IPS DF 6.9 (cell line): ENCODE measurements around the gene TEX48.

Experiments
- DNase-seq: peaks from one replicate; pipeline ENCODE4 v3.0.0-alpha.2; 2013; ENCODE audit warnings: low read depth, low spot score
- H3K27ac ChIP-seq: one replicate; pipeline ENCODE4 v1.5.1; 2013; ENCODE audit warnings: low read length, control low read depth
- H3K27me3 ChIP-seq: 2 replicates; pipeline ENCODE4 v1.6.1; 2013; ENCODE audit warnings: mild to moderate bottlenecking, low read length; ENCODE audit not compliant: control insufficient read depth, insufficient read depth
- H3K36me3 ChIP-seq: 2 replicates; pipeline ENCODE4 v1.6.1; 2013; ENCODE audit warnings: low read length; ENCODE audit not compliant: control insufficient read depth, insufficient read depth
- H3K4me1 ChIP-seq: 2 replicates; pipeline ENCODE4 v1.6.1; 2013; ENCODE audit warnings: low read length; ENCODE audit not compliant: control insufficient read depth, insufficient read depth
- H3K4me3 ChIP-seq: 2 replicates; pipeline ENCODE4 v1.5.1; 2013; ENCODE audit warnings: mild to moderate bottlenecking, low read length
- H3K9me3 ChIP-seq: 2 replicates; pipeline ENCODE4 v1.6.1; 2013; ENCODE audit warnings: low read length, inconsistent platforms; ENCODE audit not compliant: control insufficient read depth, insufficient read depth
- WGBS: extraction: QIAGEN DNeasy Blood & Tissue Kit; methylation state at CpG from one replicate; pipeline ENCODE4 v1.1.7; 2013; ENCODE audit warnings: mixed read lengths, missing lambda C conversion rate; ENCODE audit not compliant: insufficient read length, insufficient coverage; 5-methylcytosine and 5-hydroxymethylcytosine counted together

The TEX48 gene

DNA sequence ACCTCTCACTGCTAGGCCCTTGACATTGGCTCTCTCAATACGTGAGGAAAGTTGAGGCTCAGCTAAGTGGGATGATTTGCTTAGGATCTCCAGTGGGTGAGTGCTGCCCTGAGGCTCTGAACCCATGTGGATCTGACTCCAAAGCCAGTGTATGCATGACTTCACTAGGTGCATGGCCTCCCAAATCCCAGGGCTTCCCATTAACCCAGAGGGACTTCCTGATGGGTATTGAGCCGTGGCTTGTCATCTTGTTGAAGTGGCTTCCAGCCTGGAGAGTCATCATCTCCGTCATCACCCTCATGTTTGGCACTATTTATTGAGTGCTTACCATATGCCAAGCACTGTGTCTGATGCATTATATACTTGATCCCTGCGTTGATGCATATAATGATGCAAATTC lies 37.3 kb upstream of the TEX48 start:
- no peak overlapping the region for H3K27ac ChIP-seq
- H3K4me1 ChIP-seq, result no peaks in the 10 kb centered on the region; the same call in 1 of the 2 replicates
- no peak overlapping the region for H3K4me3 ChIP-seq
- H3K36me3 ChIP-seq, result no peaks in the 10 kb centered on the region
- WGBS, result no CpG with 5 or more reads among the region's 4 CpGs
- DNase-seq, result no peak
- H3K27me3 ChIP-seq, result peaks cover 2% of the 10 kb centered on the region; the same call in 1 of the 2 replicates
- no peaks in the 10 kb centered on the region for H3K9me3 ChIP-seq

DNA sequence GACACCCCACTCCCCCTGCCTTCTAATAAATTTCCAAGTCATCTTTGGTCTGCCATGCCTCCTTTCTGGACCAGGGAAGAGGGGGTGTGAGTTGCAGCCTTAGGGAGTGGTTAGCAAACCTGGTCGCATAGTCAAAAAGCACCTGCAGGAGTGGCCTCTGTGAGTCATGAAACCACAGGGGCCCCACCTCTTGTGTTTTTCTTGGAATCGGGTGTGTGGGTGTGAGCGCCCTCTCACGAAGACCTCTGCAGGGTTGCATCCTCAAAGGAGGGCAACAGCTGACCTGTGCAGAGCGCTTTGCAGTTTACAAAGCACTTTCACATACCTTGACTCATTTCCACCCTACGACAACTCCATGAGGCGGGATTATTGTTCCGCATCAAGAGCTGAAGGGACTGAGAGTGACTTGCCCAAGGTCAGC lies 36.8 kb upstream of the TEX48 start:
- no peaks in the 10 kb centered on the region; the same call in 1 of the 2 replicates for H3K4me1 ChIP-seq
- H3K9me3 ChIP-seq, result no peaks in the 10 kb centered on the region
- no CpG with 5 or more reads among the region's 8 CpGs for WGBS
- no peak overlapping the region for H3K4me3 ChIP-seq
- DNase-seq, result no peak
- H3K36me3 ChIP-seq, result no peaks in the 10 kb centered on the region
- H3K27ac ChIP-seq, result no peak overlapping the region
- H3K27me3 ChIP-seq, result peaks cover 2% of the 10 kb centered on the region; the same call in 1 of the 2 replicates

DNA sequence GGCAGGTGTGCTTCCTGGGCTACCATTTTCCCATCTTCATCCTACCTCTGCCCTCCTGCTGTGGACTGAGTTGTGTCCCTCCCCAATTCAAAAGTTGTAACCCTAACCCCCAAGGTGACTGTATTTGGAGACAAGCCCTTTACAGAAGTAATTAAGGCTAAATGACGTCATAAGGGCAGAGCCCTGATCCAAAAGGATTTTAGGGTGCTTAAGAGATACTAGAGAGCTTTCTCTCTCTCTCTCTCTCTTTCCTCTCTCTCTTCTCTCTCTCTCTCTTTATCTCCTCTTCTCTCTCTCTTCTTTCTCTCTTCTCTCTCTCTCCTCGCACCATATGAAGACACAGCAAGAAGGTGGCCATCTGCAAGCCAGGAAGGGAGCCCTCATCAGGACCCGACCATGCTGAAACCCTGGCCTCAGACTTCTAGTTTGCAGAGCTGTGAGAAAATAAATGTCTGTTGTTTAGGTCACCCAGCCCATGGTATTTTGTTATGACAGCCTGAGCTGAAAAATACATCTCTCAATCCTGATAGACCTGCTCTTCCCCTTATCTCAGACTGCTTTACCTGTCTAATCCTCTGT lies 36.0 kb upstream of the TEX48 start:
- H3K27me3 ChIP-seq, result peaks cover 2% of the 10 kb centered on the region; the same call in 1 of the 2 replicates
- H3K4me3 ChIP-seq, result no peak overlapping the region
- no peaks in the 10 kb centered on the region; the same call in 1 of the 2 replicates for H3K4me1 ChIP-seq
- WGBS, result no CpG with 5 or more reads among the region's 3 CpGs
- no peak for DNase-seq
- H3K9me3 ChIP-seq, result no peaks in the 10 kb centered on the region
- H3K27ac ChIP-seq, result no peak overlapping the region
- H3K36me3 ChIP-seq, result no peaks in the 10 kb centered on the region

DNA sequence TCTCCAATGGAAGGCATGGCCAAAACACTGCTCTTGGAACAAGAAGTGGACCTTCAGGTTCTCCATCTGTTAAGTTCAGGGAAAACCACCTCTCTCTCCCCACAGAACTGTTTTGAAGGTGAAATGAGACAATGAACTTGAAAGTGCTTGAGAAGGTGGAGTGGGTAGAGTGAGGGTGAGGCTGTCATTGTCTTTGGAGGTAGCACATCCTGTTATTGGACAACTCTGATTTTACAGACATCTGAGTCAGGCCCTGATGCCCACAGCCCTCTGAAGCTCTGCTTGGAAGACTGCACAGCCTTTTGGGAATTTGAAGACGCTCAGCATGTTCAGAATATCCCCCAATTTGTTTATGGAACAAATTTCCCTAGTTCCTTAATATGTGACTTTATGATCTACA lies 27.6 kb upstream of the TEX48 start:
- DNase-seq, result no peak
- H3K27me3 ChIP-seq, result no peaks in the 10 kb centered on the region
- no peak overlapping the region for H3K4me3 ChIP-seq
- no peak overlapping the region for H3K27ac ChIP-seq
- no peaks in the 10 kb centered on the region for H3K36me3 ChIP-seq
- no peaks in the 10 kb centered on the region for H3K9me3 ChIP-seq
- H3K4me1 ChIP-seq, result no peaks in the 10 kb centered on the region
- WGBS, result no CpG with 5 or more reads among the region's 1 CpG

DNA sequence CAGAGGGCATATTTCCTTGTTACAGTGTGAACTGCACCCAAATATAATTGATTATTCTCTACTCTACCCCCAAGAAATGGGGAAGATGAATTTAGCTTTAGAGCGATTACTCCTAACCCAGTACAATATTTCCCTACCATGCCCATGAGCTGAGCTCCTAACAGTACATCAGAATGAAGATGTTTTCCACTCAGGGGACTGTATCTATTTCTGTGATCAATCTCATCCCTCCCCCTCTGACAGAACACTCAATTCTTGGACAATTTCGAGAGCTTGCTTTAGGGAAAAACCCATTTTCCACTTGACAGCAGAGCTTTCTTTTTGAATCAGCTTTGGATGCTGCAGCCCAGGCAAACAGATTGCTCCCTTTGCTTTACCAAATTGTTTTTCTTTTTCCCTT lies 24.7 kb upstream of the TEX48 start:
- no peaks in the 10 kb centered on the region for H3K36me3 ChIP-seq
- DNase-seq, result no peak
- WGBS, result no CpG with 5 or more reads among the region's 2 CpGs
- H3K27ac ChIP-seq, result no peak overlapping the region
- no peak overlapping the region for H3K4me3 ChIP-seq
- H3K4me1 ChIP-seq, result no peaks in the 10 kb centered on the region
- H3K27me3 ChIP-seq, result no peaks in the 10 kb centered on the region
- no peaks in the 10 kb centered on the region for H3K9me3 ChIP-seq

DNA sequence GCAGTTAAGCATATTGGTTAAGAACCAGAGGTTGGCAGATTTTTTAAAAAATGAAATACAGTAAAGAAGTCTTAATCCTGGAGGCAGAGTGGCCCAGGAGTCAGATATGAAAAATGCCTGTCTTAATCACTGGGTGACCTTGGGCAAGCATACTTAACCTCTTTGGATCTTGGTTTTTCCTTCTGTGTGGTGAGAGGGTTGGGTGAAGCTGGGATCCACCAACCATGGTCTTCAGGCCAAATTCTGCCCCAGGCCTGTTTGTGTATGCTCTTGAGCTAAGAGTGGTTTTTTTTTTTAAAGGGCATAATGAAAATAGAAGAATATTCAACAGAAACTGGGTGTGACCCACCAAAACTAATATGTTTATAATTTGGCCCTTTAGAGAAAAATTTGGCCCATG lies 20.0 kb upstream of the TEX48 start:
- Histone ChIP-seq H3K36me3 (no peaks in the 10 kb centered on the region), H3K27me3 (no peaks in the 10 kb centered on the region), H3K27ac (no peak overlapping the region), H3K4me1 (no peaks in the 10 kb centered on the region), H3K4me3 (no peak overlapping the region), H3K9me3 (no peaks in the 10 kb centered on the region)
- no peak for DNase-seq

DNA sequence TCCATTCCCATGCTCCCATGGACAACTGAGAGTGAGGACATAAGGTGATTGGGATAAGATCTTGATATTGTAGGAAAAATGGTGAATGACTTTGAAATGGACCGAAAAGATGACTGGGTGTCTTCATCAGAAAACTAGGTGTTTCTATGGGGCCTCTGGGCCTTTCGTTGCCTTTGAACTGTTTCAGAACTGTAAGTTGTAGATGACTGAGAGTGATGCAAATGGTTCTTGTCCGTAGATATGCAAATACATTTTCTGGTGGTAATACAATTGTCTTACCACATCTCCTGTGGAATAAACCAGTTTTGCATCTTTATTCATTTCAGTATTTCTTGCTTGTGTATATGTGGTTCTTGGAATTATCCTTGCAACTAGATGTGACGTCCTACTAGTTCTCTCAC lies 16.0 kb upstream of the TEX48 start:
- WGBS, result no CpG with 5 or more reads among the region's 4 CpGs
- no peaks in the 10 kb centered on the region for H3K27me3 ChIP-seq
- H3K9me3 ChIP-seq, result no peaks in the 10 kb centered on the region
- no peaks in the 10 kb centered on the region for H3K4me1 ChIP-seq
- DNase-seq, result no peak
- H3K4me3 ChIP-seq, result no peak overlapping the region
- H3K27ac ChIP-seq, result no peak overlapping the region
- no peaks in the 10 kb centered on the region for H3K36me3 ChIP-seq

DNA sequence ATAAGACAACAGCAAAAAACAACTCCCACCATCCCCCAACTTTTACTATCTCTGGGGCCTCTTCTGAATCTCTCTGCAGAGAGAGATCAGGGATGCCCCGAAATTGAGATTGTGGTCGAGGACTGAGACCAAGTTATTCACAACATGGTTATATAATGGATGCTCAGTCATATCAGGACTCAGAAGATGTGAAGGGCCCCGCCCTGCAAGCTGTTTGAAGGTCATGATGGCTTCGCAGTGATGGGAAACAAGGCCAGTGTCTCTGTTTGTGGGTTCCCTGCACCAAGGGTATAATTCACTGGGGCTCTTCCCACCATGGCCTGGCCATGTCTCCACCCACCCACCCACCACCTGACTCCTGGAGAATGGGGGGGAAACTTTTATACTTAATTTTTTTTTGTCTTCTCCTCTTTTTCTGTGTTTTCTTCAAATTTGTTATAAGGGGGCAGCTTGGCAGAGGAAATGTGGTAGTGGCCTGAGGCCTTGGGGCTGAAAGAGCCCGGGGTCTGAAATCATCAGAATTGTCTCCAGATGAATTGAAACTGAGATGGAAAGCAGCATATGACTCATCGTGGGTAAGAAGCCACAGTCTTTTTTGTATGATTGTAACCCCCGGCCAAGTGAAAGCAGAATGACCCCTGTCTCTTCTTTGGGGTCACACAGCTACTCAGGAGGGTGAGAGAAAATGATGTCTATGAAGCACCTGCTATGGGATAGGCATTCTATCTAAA lies 15.0 kb upstream of the TEX48 start:
- WGBS, result no CpG with 5 or more reads among the region's 7 CpGs
- no peaks in the 10 kb centered on the region for H3K27me3 ChIP-seq
- no peak for DNase-seq
- no peaks in the 10 kb centered on the region for H3K4me1 ChIP-seq
- no peaks in the 10 kb centered on the region for H3K36me3 ChIP-seq
- no peak overlapping the region for H3K4me3 ChIP-seq
- H3K9me3 ChIP-seq, result no peaks in the 10 kb centered on the region
- no peak overlapping the region for H3K27ac ChIP-seq

DNA sequence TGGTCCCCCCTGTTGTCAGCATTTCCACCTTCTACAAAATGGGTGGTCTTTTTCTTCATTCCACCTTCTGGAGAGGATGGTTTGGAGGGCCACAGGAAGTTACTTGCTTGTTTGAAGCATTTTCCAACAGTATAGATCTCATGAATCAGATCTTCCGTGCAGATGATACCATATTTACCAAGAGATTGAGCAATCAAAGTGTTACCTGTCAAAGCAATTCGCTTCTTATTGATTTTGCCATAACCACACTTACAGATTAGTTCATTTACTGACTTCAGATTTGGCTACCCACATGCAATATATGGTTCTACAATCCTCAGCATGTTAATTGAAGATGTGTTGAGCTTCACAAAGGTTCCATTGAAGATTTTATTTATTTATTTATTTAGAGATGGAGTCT lies 14.0 kb upstream of the TEX48 start:
- no peaks in the 10 kb centered on the region for H3K36me3 ChIP-seq
- no peak overlapping the region for H3K4me3 ChIP-seq
- no peaks in the 10 kb centered on the region for H3K27me3 ChIP-seq
- no CpG with 5 or more reads among the region's 2 CpGs for WGBS
- H3K4me1 ChIP-seq, result no peaks in the 10 kb centered on the region
- no peaks in the 10 kb centered on the region for H3K9me3 ChIP-seq
- no peak overlapping the region for H3K27ac ChIP-seq
- DNase-seq, result no peak

DNA sequence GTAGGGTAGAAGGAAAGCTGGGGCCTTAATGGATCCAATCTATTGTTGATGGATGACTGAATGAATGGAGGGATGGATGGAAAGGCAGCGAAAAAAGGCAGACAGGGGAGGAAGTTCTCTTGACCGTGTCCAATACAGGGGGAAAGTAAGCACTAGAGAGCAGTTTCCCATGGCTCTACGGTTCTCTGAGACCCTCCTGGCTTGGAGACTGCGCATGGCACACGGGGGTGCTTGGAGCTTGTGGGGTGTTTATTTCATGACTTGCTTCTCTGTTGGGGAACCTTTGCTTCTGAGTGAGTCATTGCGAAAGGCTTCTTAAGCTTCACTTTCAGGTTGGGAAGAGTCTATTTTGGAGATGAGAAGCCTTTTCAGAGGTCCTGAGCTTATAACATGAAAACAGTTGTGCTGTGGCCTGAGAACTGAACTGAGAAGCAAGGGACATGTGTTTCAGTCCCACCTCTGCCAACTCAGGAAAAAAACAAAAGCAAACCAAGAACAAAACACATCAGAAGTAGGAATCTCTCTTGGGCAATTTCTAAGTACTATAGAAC lies 12.8 kb upstream of the TEX48 start:
- Histone ChIP-seq H3K27me3 (no peaks in the 10 kb centered on the region), H3K4me3 (no peak overlapping the region), H3K4me1 (no peaks in the 10 kb centered on the region), H3K27ac (no peak overlapping the region), H3K9me3 (no peaks in the 10 kb centered on the region), H3K36me3 (no peaks in the 10 kb centered on the region)
- no CpG with 5 or more reads among the region's 6 CpGs for WGBS
- no peak for DNase-seq

DNA sequence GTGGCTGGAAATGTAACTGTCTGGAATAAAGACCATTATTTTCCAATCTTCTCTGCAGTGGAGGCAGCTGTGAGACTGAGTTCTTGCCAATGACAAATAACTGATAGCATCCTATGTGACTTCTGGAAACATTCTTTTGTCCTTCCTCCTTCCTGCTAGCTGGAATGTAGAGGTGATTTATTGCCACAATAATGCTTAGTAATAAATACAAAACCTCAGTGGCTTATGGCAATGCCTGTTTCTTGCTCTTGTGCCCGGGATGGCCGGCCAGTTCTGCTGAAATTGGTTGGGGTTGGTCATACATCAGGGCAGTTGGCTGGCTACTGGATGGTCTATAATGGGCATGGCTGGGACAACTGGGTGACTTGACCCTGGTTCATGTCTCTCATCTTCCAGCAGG lies 12.2 kb upstream of the TEX48 start:
- no peaks in the 10 kb centered on the region for H3K36me3 ChIP-seq
- H3K27ac ChIP-seq, result no peak overlapping the region
- no peak overlapping the region for H3K4me3 ChIP-seq
- H3K27me3 ChIP-seq, result no peaks in the 10 kb centered on the region
- DNase-seq, result no peak
- no peaks in the 10 kb centered on the region for H3K9me3 ChIP-seq
- no peaks in the 10 kb centered on the region for H3K4me1 ChIP-seq
- WGBS, result no CpG with 5 or more reads among the region's 2 CpGs
